ENCODE results near the gene FAM24A.

FAM24A gene

GRCh38 chr10:122931088-122931906 is 20.9 kb downstream of the FAM24A start:
- TF ChIP-seq CTCF (IDR thresholded peaks at IDR 0.05; ENCODE audit: low read depth, low read length), result no peak
- H3K4me3 ChIP-seq (ENCODE audit: low read depth, low read length), result no peak overlapping the region
- in situ Hi-C loops (cut with HindIII; ENCODE audit: low sequenced_read_pairs), result no loop called here
- DNase-seq (ENCODE audit: low read depth, low spot score), result no peak

GRCh38 chr10:122939133-122939855 is 28.9 kb downstream of the FAM24A start:
- no peak overlapping the region for H3K4me3 ChIP-seq (ENCODE audit: low read depth, low read length)
- DNase-seq (ENCODE audit: low read depth, low spot score), result no peak
- in situ Hi-C loops (cut with HindIII; ENCODE audit: low sequenced_read_pairs), result no loop called here
- TF ChIP-seq CTCF (IDR thresholded peaks at IDR 0.05; ENCODE audit: low read depth, low read length), result no peak

- peak; percentile 71 for DNase-seq (ENCODE audit: low read depth, low spot score)
- TF ChIP-seq CTCF (IDR thresholded peaks at IDR 0.05; ENCODE audit: low read depth, low read length), result no peak
- in situ Hi-C loops (cut with HindIII; ENCODE audit: low sequenced_read_pairs), result no loop called here
- no peak overlapping the region for H3K4me3 ChIP-seq (ENCODE audit: low read depth, low read length)
These were observed 29.6 kb downstream of the FAM24A start for GRCh38 chr10:122939856-122940543.

GRCh38 chr10:122949296-122949695 is 38.9 kb downstream of the FAM24A start:
- no peak for TF ChIP-seq CTCF (IDR thresholded peaks at IDR 0.05; ENCODE audit: low read depth, low read length)
- H3K4me3 ChIP-seq (ENCODE audit: low read depth, low read length), result no peak overlapping the region
- in situ Hi-C loops (cut with HindIII; ENCODE audit: low sequenced_read_pairs), result no loop called here
- no peak for DNase-seq (ENCODE audit: low read depth, low spot score)

- in situ Hi-C loops (cut with HindIII; ENCODE audit: low sequenced_read_pairs), result no loop called here
- TF ChIP-seq CTCF (IDR thresholded peaks at IDR 0.05; ENCODE audit: low read depth, low read length), result no peak
- peak within 1 kb of the TSS; percentile 80 for H3K4me3 ChIP-seq (ENCODE audit: low read depth, low read length)
- peak; percentile 99 for DNase-seq (ENCODE audit: low read depth, low spot score)
These were observed 43.7 kb downstream of the FAM24A start, which contains the start of gene C10orf88 for GRCh38 chr10:122953902-122954730. C10orf88 (minus strand) TSS chr10:122954227; CDS start chr10:122954178, 49 bp downstream.

- TF ChIP-seq CTCF (IDR thresholded peaks at IDR 0.05; ENCODE audit: low read depth, low read length), result no peak
- peak overlapping the region; percentile 80 for H3K4me3 ChIP-seq (ENCODE audit: low read depth, low read length)
- in situ Hi-C loops (cut with HindIII; ENCODE audit: low sequenced_read_pairs), result no loop called here
- no peak for DNase-seq (ENCODE audit: low read depth, low spot score)
These were observed 44.3 kb downstream of the FAM24A start for GRCh38 chr10:122954731-122955050.
